ENCODE data around the gene ZNF57. TPM values are rescaled to one million over a fixed set of nuclear protein-coding genes. Genes with fewer than 3 reads are reported as not detected.
A peak's percentile ranks its signal among the peaks of the same experiment; 100 is the strongest.

ZNF57 gene
- total and polyA plus RNA-seq, 10 donors: 2.0 to 3.9 (median 2.8) TPM

DNA sequence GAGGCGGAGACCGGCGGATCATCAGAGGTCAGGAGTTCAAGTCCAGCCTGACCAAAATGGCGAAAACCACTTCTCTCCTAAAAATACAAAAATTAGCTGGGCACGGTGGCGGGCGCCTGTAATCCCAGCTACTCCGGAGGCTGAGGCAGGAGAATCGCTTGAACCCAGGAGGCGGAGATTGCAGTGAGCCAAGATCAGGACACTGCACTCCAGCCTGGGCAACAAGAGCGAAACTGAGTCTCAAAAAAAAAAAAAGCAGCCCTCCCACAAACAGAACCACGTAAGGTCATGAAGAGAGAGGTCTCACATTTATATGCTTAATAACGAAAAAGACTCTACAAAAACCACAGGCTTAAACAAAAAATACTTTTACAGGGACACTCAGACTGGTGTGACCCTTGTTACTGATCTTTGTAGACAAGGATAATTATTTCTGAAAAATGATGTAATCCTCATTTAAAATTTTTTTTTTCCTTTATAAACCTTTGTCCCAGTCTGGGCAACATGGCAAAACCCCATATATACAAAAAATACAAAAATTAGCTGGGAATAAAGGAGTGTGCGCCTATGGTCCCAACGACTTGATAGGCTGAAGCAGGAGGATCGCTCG is 45.0 kb downstream of the ZNF57 start:
- TF ChIP-seq, protein P1, sequence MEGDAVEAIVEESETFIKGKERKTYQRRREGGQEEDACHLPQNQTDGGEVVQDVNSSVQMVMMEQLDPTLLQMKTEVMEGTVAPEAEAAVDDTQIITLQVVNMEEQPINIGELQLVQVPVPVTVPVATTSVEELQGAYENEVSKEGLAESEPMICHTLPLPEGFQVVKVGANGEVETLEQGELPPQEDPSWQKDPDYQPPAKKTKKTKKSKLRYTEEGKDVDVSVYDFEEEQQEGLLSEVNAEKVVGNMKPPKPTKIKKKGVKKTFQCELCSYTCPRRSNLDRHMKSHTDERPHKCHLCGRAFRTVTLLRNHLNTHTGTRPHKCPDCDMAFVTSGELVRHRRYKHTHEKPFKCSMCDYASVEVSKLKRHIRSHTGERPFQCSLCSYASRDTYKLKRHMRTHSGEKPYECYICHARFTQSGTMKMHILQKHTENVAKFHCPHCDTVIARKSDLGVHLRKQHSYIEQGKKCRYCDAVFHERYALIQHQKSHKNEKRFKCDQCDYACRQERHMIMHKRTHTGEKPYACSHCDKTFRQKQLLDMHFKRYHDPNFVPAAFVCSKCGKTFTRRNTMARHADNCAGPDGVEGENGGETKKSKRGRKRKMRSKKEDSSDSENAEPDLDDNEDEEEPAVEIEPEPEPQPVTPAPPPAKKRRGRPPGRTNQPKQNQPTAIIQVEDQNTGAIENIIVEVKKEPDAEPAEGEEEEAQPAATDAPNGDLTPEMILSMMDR (IDR thresholded peaks at IDR 0.05 in 8 of 11, conservative IDR thresholded peaks at IDR 0.05 in 3 of 11): no peak
- no peak for TF ChIP-seq POLR2A (IDR thresholded peaks at IDR 0.05)
- no peak for TF ChIP-seq POLR2AphosphoS5 (IDR thresholded peaks at IDR 0.05)
- Histone ChIP-seq H3K36me3 (no peaks in the 10 kb centered on the region), H3K9me3 (no peaks in the 10 kb centered on the region), H3K4me1 (peaks cover 10 to 48% (median 34%) of the 10 kb centered on the region in 6 donors), H3K4me3 (peak overlapping the region; percentile 63 to 88 (median 80)), H3K27me3 (replicated peaks in 1 of 7) (no peaks in the 10 kb centered on the region), H3K27ac (peak overlapping the region; percentile 85 to 95 (median 92))
- DNase-seq: no peak
- 44 to 56% (median 53%) methylated on average over 14 to 17 of the region's 17 CpGs for WGBS, 5 donors
- intact Hi-C loops (cut with DNase I; ENCODE audit: low total_unique reads): no loop called here

DNA sequence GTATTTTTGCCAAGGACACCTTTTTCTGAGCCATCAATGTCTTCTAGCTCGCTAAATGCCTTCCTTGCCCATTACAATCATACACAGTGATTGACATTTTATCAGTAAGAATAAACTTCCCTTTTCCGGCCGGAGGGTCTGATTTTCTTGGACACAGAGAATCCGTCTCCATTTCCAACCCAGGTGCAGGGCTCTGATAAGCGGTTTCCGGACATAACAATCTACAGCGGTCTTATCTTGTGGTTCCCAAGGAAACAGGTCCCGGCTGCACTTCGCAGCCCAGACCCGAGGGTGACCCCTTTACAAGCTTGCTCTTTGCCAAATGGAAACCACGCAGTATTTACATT is 49.2 kb downstream of the ZNF57 start:
- peak overlapping the region; percentile 86 to 98 (median 94) for H3K27ac ChIP-seq
- TF ChIP-seq, protein P1 (IDR thresholded peaks at IDR 0.05 in 8 of 11, conservative IDR thresholded peaks at IDR 0.05 in 3 of 11): peak in 1 of 11 experiments; percentile 1
- no peak for TF ChIP-seq POLR2AphosphoS5 (IDR thresholded peaks at IDR 0.05)
- no peaks in the 10 kb centered on the region for H3K9me3 ChIP-seq
- no peaks in the 10 kb centered on the region for H3K36me3 ChIP-seq
- no peak for DNase-seq
- intact Hi-C loops (cut with DNase I; ENCODE audit: low total_unique reads): no loop called here
- 0 to 3% (median 1%) methylated on average over 10 to 11 of the region's 11 CpGs for WGBS, 5 donors
- no peaks in the 10 kb centered on the region for H3K27me3 ChIP-seq (replicated peaks in 1 of 7)
- H3K4me1 ChIP-seq: peaks cover 10 to 35% (median 24%) of the 10 kb centered on the region in 6 donors
- peak overlapping the region; percentile 55 to 94 (median 70) for H3K4me3 ChIP-seq

DNA sequence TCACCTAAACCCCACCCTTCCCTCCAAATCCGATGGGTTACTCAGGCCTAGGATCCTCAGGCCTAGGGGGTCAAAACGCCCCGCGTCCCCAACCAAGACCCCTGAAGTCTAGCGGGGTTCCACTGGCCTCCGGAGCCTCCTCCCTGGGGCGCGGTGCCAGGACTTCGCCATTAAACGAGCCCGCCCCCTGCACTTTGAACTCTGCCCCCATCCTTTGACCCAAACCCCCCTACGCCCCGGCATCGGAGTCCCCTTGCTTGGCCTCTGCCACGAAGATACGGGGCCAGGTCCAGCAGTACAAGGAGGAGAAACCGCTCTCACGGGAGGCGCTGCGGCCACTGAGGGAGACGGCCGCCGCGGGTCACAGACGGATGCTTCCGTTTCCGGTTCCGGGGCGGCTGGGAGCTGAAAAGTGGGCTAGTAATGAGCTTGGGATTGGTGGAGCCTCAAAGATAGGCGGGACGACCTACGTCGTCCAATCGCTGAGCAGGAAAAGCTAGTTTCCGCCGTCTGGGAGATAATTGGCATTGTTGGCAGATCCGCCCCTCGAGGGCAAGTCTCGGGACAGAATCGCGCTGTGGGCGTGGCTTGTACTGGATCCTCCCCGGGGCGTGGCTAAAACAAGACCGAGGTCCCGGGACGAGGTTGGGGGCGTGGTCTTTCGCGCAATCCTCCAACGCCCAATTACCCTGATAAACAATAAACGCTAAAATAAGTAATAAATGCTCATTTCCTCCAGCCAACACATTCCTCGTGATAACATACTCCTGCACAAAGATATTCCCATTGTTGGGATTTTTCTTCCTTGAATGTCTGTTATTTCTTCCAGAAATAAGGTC is 49.8 kb downstream of the ZNF57 start:
- Histone ChIP-seq H3K27ac (peak overlapping the region; percentile 86 to 98 (median 94)), H3K27me3 (replicated peaks in 1 of 7) (no peaks in the 10 kb centered on the region), H3K36me3 (no peaks in the 10 kb centered on the region), H3K4me3 (peak overlapping the region; percentile 55 to 94 (median 70)), H3K4me1 (peaks cover 10 to 30% (median 21%) of the 10 kb centered on the region in 6 donors), H3K9me3 (no peaks in the 10 kb centered on the region)
- intact Hi-C loops (cut with DNase I; ENCODE audit: low total_unique reads): no loop called here
- WGBS, 5 donors: 0 to 1% (median 0%) methylated on average over 30 to 53 of the region's 53 CpGs
- DNase-seq: peak; percentile 99
- TF ChIP-seq, protein P1 (IDR thresholded peaks at IDR 0.05 in 8 of 11, conservative IDR thresholded peaks at IDR 0.05 in 3 of 11): peak in 1 of 11 experiments; percentile 3
- peak; percentile 97 to 99 (median 98) for TF ChIP-seq POLR2AphosphoS5 (IDR thresholded peaks at IDR 0.05)
- peak; percentile 34 to 79 (median 69) for TF ChIP-seq POLR2A (IDR thresholded peaks at IDR 0.05)

DNA sequence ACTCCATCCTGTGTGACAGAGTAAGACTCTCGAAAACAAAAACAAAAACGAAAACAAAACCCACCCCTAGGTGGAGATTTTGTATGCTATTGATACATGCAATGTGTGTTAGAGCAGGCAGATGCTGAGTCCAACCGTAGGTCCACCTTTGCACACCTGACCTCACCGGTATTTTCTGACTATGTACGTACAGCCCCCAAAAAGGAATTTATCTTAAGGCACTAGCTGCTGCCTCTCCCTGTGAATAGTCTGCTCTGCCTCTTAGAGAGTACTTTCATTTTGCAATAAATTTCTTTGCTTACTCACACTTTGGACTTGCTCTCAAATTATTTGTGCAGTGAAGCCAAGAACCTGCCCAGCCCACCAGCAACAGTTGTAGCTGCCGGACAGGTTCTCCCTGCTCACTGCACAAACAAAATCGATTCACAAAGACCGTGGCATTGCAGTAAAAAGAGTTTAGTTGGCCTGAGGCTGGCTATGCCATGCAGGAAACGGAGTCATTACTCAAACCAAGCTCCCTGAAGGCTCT is 52.3 kb downstream of the ZNF57 start:
- no peak overlapping the region for H3K4me3 ChIP-seq
- peaks cover 10 to 19% (median 16%) of the 10 kb centered on the region in 6 donors for H3K4me1 ChIP-seq
- no peak overlapping the region for H3K27ac ChIP-seq
- H3K27me3 ChIP-seq (replicated peaks in 1 of 7): no peaks in the 10 kb centered on the region
- no peak for DNase-seq
- WGBS, 5 donors: 57 to 79% (median 73%) methylated on average over 9 of the region's 9 CpGs
- H3K36me3 ChIP-seq: no peaks in the 10 kb centered on the region
- intact Hi-C loops (cut with DNase I; ENCODE audit: low total_unique reads): no loop called here
- no peak for TF ChIP-seq POLR2A (IDR thresholded peaks at IDR 0.05)
- TF ChIP-seq POLR2AphosphoS5 (IDR thresholded peaks at IDR 0.05): no peak
- TF ChIP-seq, protein P1 (IDR thresholded peaks at IDR 0.05 in 8 of 11, conservative IDR thresholded peaks at IDR 0.05 in 3 of 11): no peak
- no peaks in the 10 kb centered on the region for H3K9me3 ChIP-seq
